ENCODE data around the gene CTF1. TPM values are rescaled to one million over a fixed set of nuclear protein-coding genes. Genes with fewer than 3 reads are reported as not detected.
"Not testable (repeated sequence)": the region's sequence is repeated elsewhere in the genome, so short reads cannot be mapped to it uniquely, and the experiment has no call there.

Gene CTF1
- total RNA-seq, 1 experiment from 2014 or later: 1.4 TPM

DNA sequence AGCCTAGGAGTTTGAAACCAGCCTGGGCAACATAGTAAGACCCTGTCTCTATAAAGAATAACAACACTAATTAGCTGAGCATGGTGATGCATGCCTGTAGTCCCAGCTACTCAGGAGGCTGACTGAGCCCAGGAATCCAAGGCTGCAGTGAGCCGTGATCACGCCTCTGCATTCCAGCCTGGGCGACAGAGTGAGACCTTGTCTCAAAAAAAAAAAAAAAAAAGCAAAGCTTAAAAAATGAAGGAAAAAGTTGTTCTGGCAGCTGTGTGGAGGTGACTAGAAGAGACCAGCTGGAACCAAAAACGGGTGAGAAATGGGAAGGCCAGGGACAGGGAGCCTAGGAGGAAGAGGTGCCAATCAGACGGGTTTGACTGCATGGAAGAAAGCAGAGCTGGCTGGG is 6.7 kb upstream of the CTF1 start:
- Mint-ChIP-seq H3K9me3 (no peaks in the 10 kb centered on the region), H3K4me1 (peaks cover 11% of the 10 kb centered on the region), H3K4me3 (no peak overlapping the region), H3K36me3 (peaks cover 6% of the 10 kb centered on the region; the same call in 1 of the 2 replicates), H3K27me3 (ENCODE audit: low read depth) (peaks cover 7% of the 10 kb centered on the region), H3K27ac (no peak overlapping the region)
- TF ChIP-seq TEAD1 (CRISPR knock-in tag; IDR thresholded peaks at IDR 0.05) (no peak), GRHL2 (CRISPR knock-in tag; IDR thresholded peaks at IDR 0.05; ENCODE audit: insufficient replicate concordance, severe bottlenecking) (no peak), IRF1 (CRISPR knock-in tag; IDR thresholded peaks at IDR 0.05) (no peak), ZNF671 (CRISPR knock-in tag; IDR thresholded peaks at IDR 0.05) (no peak), SP1 (CRISPR knock-in tag; conservative IDR thresholded peaks at IDR 0.05) (no peak), EMX1 (CRISPR knock-in tag; IDR thresholded peaks at IDR 0.05) (no peak)
- no peak for DNase-seq (ENCODE audit: low spot score)
- ATAC-seq: no peak
- CTCF ChIA-PET: interaction anchor here (0.7 to 2.9 kb wide), 2 partner anchors 45 to 281 kb away, joined by 3 to 8 read pairs; no protein-coding TSS in a partner anchor
- POLR2A ChIA-PET: no interaction called here

- H3K4me1 Mint-ChIP-seq: peaks cover 21% of the 10 kb centered on the region
- CTCF ChIA-PET: interaction anchor here (0.7 to 2.9 kb wide), 3 partner anchors 11 to 330 kb away, joined by 3 to 8 read pairs (median 7); no protein-coding TSS in a partner anchor
Measured at GRCh38 chr16:30891043-30891823, 5.2 kb upstream of the CTF1 start.

GRCh38 chr16:30892670-30893416 is 3.6 kb upstream of the CTF1 start:
- CTCF ChIA-PET: interaction anchor here (0.5 to 2.1 kb wide), 6 partner anchors 9 to 257 kb away, joined by 3 to 11 read pairs (median 4); no protein-coding TSS in a partner anchor
- TF ChIP-seq, protein P1, sequence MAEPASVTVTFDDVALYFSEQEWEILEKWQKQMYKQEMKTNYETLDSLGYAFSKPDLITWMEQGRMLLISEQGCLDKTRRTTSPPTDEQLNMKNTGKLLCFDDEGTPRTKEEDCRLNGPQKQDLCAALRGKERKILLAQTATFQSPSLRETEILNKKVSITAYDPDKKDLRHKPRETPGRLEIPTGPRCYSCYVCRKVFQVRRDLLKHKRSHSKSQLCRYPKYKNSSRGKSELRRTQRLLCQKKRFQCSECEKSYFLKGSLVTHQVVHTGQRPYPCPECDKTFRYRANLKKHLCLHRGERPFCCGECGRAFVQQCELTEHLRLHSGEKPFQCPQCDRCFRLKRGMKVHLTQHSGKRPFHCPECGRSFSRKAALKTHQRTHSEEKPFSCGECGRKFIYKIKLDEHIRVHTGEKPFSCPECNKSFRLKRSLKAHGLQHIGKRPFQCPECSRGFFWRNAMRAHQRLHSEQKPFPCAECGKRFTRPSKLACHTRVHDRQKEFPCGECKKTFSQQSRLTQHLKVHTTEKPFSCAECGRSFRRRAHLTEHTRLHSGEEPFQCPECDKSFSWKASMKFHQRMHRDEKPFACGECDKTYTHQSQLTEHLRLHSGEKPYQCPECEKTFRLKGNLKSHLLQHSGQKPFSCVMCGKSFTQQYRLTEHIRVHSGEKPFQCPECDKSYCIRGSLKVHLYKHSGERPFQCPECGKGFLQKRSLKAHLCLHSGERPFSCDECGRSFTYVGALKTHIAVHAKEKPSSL (CRISPR knock-in tag; conservative IDR thresholded peaks at IDR 0.05): no peak
- TF ChIP-seq, protein P2, sequence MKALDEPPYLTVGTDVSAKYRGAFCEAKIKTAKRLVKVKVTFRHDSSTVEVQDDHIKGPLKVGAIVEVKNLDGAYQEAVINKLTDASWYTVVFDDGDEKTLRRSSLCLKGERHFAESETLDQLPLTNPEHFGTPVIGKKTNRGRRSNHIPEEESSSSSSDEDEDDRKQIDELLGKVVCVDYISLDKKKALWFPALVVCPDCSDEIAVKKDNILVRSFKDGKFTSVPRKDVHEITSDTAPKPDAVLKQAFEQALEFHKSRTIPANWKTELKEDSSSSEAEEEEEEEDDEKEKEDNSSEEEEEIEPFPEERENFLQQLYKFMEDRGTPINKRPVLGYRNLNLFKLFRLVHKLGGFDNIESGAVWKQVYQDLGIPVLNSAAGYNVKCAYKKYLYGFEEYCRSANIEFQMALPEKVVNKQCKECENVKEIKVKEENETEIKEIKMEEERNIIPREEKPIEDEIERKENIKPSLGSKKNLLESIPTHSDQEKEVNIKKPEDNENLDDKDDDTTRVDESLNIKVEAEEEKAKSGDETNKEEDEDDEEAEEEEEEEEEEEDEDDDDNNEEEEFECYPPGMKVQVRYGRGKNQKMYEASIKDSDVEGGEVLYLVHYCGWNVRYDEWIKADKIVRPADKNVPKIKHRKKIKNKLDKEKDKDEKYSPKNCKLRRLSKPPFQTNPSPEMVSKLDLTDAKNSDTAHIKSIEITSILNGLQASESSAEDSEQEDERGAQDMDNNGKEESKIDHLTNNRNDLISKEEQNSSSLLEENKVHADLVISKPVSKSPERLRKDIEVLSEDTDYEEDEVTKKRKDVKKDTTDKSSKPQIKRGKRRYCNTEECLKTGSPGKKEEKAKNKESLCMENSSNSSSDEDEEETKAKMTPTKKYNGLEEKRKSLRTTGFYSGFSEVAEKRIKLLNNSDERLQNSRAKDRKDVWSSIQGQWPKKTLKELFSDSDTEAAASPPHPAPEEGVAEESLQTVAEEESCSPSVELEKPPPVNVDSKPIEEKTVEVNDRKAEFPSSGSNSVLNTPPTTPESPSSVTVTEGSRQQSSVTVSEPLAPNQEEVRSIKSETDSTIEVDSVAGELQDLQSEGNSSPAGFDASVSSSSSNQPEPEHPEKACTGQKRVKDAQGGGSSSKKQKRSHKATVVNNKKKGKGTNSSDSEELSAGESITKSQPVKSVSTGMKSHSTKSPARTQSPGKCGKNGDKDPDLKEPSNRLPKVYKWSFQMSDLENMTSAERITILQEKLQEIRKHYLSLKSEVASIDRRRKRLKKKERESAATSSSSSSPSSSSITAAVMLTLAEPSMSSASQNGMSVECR (CRISPR knock-in tag; IDR thresholded peaks at IDR 0.05; ENCODE audit: borderline replicate concordance): no peak
- TF ChIP-seq GRHL2 (CRISPR knock-in tag; IDR thresholded peaks at IDR 0.05; ENCODE audit: insufficient replicate concordance, severe bottlenecking): no peak
- TF ChIP-seq ZNF232 (CRISPR knock-in tag; IDR thresholded peaks at IDR 0.05): no peak
- no peak for TF ChIP-seq RELA (CRISPR knock-in tag; IDR thresholded peaks at IDR 0.05; ENCODE audit: borderline replicate concordance)
- no peak for TF ChIP-seq GABPB1 (CRISPR knock-in tag; IDR thresholded peaks at IDR 0.05)
- TF ChIP-seq NFATC4 (CRISPR knock-in tag; IDR thresholded peaks at IDR 0.05): no peak
- TF ChIP-seq KAT7 (CRISPR knock-in tag; IDR thresholded peaks at IDR 0.05; ENCODE audit: borderline replicate concordance): no peak
- TF ChIP-seq, protein P3, sequence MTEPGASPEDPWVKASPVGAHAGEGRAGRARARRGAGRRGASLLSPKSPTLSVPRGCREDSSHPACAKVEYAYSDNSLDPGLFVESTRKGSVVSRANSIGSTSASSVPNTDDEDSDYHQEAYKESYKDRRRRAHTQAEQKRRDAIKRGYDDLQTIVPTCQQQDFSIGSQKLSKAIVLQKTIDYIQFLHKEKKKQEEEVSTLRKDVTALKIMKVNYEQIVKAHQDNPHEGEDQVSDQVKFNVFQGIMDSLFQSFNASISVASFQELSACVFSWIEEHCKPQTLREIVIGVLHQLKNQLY (CRISPR knock-in tag; IDR thresholded peaks at IDR 0.05): no peak
- no peak for TF ChIP-seq HMGA2 (CRISPR knock-in tag; IDR thresholded peaks at IDR 0.05)
- TF ChIP-seq, protein P4, sequence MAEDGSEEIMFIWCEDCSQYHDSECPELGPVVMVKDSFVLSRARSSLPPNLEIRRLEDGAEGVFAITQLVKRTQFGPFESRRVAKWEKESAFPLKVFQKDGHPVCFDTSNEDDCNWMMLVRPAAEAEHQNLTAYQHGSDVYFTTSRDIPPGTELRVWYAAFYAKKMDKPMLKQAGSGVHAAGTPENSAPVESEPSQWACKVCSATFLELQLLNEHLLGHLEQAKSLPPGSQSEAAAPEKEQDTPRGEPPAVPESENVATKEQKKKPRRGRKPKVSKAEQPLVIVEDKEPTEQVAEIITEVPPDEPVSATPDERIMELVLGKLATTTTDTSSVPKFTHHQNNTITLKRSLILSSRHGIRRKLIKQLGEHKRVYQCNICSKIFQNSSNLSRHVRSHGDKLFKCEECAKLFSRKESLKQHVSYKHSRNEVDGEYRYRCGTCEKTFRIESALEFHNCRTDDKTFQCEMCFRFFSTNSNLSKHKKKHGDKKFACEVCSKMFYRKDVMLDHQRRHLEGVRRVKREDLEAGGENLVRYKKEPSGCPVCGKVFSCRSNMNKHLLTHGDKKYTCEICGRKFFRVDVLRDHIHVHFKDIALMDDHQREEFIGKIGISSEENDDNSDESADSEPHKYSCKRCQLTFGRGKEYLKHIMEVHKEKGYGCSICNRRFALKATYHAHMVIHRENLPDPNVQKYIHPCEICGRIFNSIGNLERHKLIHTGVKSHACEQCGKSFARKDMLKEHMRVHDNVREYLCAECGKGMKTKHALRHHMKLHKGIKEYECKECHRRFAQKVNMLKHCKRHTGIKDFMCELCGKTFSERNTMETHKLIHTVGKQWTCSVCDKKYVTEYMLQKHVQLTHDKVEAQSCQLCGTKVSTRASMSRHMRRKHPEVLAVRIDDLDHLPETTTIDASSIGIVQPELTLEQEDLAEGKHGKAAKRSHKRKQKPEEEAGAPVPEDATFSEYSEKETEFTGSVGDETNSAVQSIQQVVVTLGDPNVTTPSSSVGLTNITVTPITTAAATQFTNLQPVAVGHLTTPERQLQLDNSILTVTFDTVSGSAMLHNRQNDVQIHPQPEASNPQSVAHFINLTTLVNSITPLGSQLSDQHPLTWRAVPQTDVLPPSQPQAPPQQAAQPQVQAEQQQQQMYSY (CRISPR knock-in tag; IDR thresholded peaks at IDR 0.05): no peak
- TF ChIP-seq SP1 (CRISPR knock-in tag; conservative IDR thresholded peaks at IDR 0.05): no peak
- no peak for TF ChIP-seq TEAD4 (CRISPR knock-in tag; IDR thresholded peaks at IDR 0.05)
- TF ChIP-seq ATF1 (CRISPR knock-in tag; IDR thresholded peaks at IDR 0.05): no peak

More at GRCh38 chr16:30891043-30891823, 5.2 kb upstream of the CTF1 start:
- H3K9me3 Mint-ChIP-seq; H3K36me3 Mint-ChIP-seq; DNase-seq (ENCODE audit: low spot score); ATAC-seq; H3K27ac Mint-ChIP-seq; H3K4me3 Mint-ChIP-seq; POLR2A ChIA-PET: not testable (repeated sequence)
- peaks cover 19% of the 10 kb centered on the region for H3K27me3 Mint-ChIP-seq (ENCODE audit: low read depth)

More at GRCh38 chr16:30892670-30893416, 3.6 kb upstream of the CTF1 start:
- H3K27ac Mint-ChIP-seq: no peak overlapping the region
- H3K9me3 Mint-ChIP-seq: no peaks in the 10 kb centered on the region
- peaks cover 23% of the 10 kb centered on the region for H3K27me3 Mint-ChIP-seq (ENCODE audit: low read depth)
- H3K4me1 Mint-ChIP-seq: peaks cover 24% of the 10 kb centered on the region
- POLR2A ChIA-PET: interaction anchor here (0.5 to 1.5 kb wide), 4 partner anchors 9 to 118 kb away, joined by 3 read pairs; no protein-coding TSS in a partner anchor
- ATAC-seq (no peak), DNase-seq (ENCODE audit: low spot score) (no peak)
- peaks cover 3% of the 10 kb centered on the region; the same call in 1 of the 2 replicates for H3K36me3 Mint-ChIP-seq
- H3K4me3 Mint-ChIP-seq: peak overlapping the region; percentile 75
